ENCODE results near the gene ZNF532. TPM values are rescaled to one million over a fixed set of nuclear protein-coding genes. Genes with fewer than 3 reads are reported as not detected.
A peak's percentile ranks its signal among the peaks of the same experiment; 100 is the strongest.
"Not testable (repeated sequence)": the region's sequence is repeated elsewhere in the genome, so short reads cannot be mapped to it uniquely, and the experiment has no call there.

ZNF532 gene
- total and polyA plus RNA-seq, 9 of the 15 experiments (the other 6 are each of a cell fraction or from before 2014, with no cell fraction given): 0.42 TPM; not detected in 8

GRCh38 chr18:58826926-58827325 is 37.8 kb upstream of the ZNF532 start:
- H3K79me2 ChIP-seq (ENCODE audit: control insufficient read depth, insufficient read depth, low read length); in situ Hi-C loops (cut with MboI); DNase-seq (ENCODE audit: extremely low read depth in 1 of 4, low spot score in 3 of 4); BruUV-seq (replicated peaks); H3K27ac ChIP-seq (ENCODE audit: extremely low read depth, low read depth, low read length); H3K9me1 ChIP-seq (ENCODE audit: control insufficient read depth, insufficient read depth, low read length); CTCF ChIA-PET (ENCODE audit: low intra/inter-chr PET ratio); H2AFZ ChIP-seq (ENCODE audit: low read depth, low read length); H3K36me3 ChIP-seq (ENCODE audit: control insufficient read depth, insufficient read depth, low read length); H3K9ac ChIP-seq (ENCODE audit: insufficient read depth in 1 of 2, low read depth in 2 of 2, low read length in 2 of 2); H4K20me1 ChIP-seq (replicated peaks; ENCODE audit: control insufficient read depth, insufficient read depth, low read length); FAIRE-seq; H3K27me3 ChIP-seq (ENCODE audit: control insufficient read depth in 2 of 2, insufficient read depth in 2 of 2, low read length in 2 of 2); ATAC-seq; H3K9me3 ChIP-seq (replicated peaks; ENCODE audit: control insufficient read depth, insufficient read depth, low read depth, low read length); POLR2A ChIA-PET; H3K4me3 ChIP-seq; H3K4me1 ChIP-seq (replicated peaks in 1 of 2; ENCODE audit: control insufficient read depth in 2 of 2, insufficient read depth in 2 of 2, low read length in 2 of 2); H3K4me2 ChIP-seq (ENCODE audit: insufficient read depth, low read length); intact Hi-C loops (cut with micrococcal nuclease): not testable (repeated sequence)
- WGBS (ENCODE audit: insufficient coverage, low coverage, missing lambda C conversion rate): 6% methylated on average over 6 of the region's 6 CpGs

DNA sequence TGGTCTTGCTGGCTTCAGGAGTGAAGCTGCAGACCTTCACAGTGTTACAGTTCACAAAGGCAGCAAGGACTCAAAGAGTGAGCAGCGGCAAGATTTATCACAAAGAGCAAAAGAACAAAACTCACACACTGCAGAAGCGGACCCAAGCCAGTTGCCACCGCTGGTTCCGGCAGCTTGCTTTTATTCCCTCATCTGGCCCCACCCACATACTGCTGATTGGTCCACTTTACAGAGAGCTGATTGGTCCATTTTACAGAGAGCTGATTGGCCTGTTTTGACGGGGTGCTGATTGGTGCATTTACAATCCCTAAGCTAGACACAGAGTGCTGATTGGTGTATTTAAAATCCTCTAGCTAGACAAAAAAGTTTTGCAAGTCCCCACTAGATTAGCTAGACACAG is 37.2 kb upstream of the ZNF532 start:
- Histone ChIP-seq H3K9me3 (replicated peaks; ENCODE audit: control insufficient read depth, insufficient read depth, low read depth, low read length) (no peaks in the 10 kb centered on the region), H3K9me1 (ENCODE audit: control insufficient read depth, insufficient read depth, low read length) (no peaks in the 10 kb centered on the region), H3K4me2 (ENCODE audit: insufficient read depth, low read length) (no peak overlapping the region), H3K27me3 (ENCODE audit: control insufficient read depth in 2 of 2, insufficient read depth in 2 of 2, low read length in 2 of 2) (no peaks in the 10 kb centered on the region; a peak in 1 of 5 replicates), H3K79me2 (ENCODE audit: control insufficient read depth, insufficient read depth, low read length) (no peaks in the 10 kb centered on the region), H3K4me1 (replicated peaks in 1 of 2; ENCODE audit: control insufficient read depth in 2 of 2, insufficient read depth in 2 of 2, low read length in 2 of 2) (no peaks in the 10 kb centered on the region), H3K4me3 (no peak overlapping the region), H3K27ac (ENCODE audit: extremely low read depth, low read depth, low read length) (no peak overlapping the region), H3K9ac (ENCODE audit: insufficient read depth in 1 of 2, low read depth in 2 of 2, low read length in 2 of 2) (no peak overlapping the region), H3K36me3 (ENCODE audit: control insufficient read depth, insufficient read depth, low read length) (no peaks in the 10 kb centered on the region), H4K20me1 (replicated peaks; ENCODE audit: control insufficient read depth, insufficient read depth, low read length) (no peaks in the 10 kb centered on the region), H2AFZ (ENCODE audit: low read depth, low read length) (no peak overlapping the region)
- DNase-seq (ENCODE audit: extremely low read depth in 1 of 4, low spot score in 3 of 4) (no peak), ATAC-seq (no peak), FAIRE-seq (no peak)
- TF ChIP-seq NFYB (IDR thresholded peaks at IDR 0.05; ENCODE audit: extremely low read depth, insufficient read length) (peak; percentile 61), EWSR1 (IDR thresholded peaks at IDR 0.05; ENCODE audit: borderline replicate concordance, low read depth, partially characterized antibody) (no peak)
- TF ChIP-seq, protein P1, sequence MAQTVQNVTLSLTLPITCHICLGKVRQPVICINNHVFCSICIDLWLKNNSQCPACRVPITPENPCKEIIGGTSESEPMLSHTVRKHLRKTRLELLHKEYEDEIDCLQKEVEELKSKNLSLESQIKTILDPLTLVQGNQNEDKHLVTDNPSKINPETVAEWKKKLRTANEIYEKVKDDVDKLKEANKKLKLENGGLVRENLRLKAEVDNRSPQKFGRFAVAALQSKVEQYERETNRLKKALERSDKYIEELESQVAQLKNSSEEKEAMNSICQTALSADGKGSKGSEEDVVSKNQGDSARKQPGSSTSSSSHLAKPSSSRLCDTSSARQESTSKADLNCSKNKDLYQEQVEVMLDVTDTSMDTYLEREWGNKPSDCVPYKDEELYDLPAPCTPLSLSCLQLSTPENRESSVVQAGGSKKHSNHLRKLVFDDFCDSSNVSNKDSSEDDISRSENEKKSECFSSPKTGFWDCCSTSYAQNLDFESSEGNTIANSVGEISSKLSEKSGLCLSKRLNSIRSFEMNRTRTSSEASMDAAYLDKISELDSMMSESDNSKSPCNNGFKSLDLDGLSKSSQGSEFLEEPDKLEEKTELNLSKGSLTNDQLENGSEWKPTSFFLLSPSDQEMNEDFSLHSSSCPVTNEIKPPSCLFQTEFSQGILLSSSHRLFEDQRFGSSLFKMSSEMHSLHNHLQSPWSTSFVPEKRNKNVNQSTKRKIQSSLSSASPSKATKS (CRISPR knock-in tag; IDR thresholded peaks at IDR 0.05): no peak
- ChIA-PET CTCF (ENCODE audit: low intra/inter-chr PET ratio) (no interaction called here), POLR2A (no interaction called here)
- in situ Hi-C loops (cut with MboI) (no loop called here), intact Hi-C loops (cut with micrococcal nuclease) (no loop called here)
- BruUV-seq (replicated peaks): no TSS peak
- WGBS (ENCODE audit: insufficient coverage, low coverage, missing lambda C conversion rate): 4% methylated on average over 3 of the region's 5 CpGs
